ENCODE results near the gene SRPK1. TPM values are rescaled to one million over a fixed set of nuclear protein-coding genes. Genes with fewer than 3 reads are reported as not detected.

SRPK1 gene
- total and polyA plus RNA-seq, 2 of the 13 experiments (the other 11 are each of a cell fraction or from before 2014, with no cell fraction given) = 56.4 to 142 TPM

DNA sequence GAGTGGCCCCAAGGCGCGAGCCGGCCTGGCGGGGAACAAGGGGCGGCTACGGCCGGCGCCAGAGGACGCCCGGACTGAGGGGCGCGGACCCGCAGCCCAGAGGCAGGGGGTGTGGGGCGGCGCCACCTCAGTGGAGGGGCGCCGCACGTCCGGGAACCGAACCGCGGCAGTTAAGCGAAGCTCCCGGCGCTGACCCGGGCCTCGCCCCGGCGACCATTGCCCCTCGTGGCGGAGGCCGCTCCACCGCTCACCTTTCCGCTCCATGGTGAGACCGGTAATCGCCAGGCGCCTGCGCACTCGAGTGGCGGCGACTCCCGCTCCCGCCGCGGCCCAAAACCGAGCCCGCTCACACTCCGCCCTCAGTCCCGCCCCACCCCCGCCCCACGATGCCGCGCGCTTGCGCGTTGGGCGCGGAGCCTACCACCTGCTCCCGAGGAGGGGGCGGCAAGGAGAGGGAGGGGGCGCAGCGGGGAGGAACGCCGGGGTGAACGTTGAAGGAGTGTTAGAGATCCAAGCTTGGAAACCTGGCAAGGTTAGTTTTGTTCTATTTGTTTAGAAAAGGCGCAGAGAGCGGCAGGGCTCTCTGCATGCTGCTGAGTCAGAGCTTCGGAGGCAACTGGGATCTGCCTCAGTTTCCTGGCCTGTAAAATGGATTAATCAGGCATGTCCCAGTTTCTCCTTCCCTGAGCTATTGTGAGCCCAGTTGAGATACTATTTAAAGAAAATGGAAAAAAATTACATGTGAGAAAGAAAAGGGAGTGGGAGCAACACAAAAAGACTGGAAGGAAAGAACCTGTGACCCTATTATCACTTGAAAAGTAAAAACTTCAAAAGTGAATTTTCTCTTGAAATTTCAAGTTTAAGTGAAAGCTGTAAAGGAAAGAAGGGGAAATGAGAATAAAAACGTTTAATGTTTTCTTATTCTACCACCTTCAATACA lies at the start of gene SRPK1 (continued):
- TF ChIP-seq ISL2 (CRISPR knock-in tag; IDR thresholded peaks at IDR 0.05) (peak; percentile 80), ZZZ3 (CRISPR knock-in tag; IDR thresholded peaks at IDR 0.05; ENCODE audit: borderline replicate concordance) (peak; percentile 79; the same call in 1 of the 2 replicates), TAF1 (CRISPR knock-in tag; IDR thresholded peaks at IDR 0.05) (peak; percentile 98), FOXK1 (CRISPR knock-in tag; IDR thresholded peaks at IDR 0.05; ENCODE audit: borderline replicate concordance, low read depth) (0 out of 2 replicates have a peak, but pooled peaks have one; percentile 66), DNMT3B (CRISPR knock-in tag; conservative IDR thresholded peaks at IDR 0.05) (no peak; the same call in 1 of the 2 replicates), GZF1 (CRISPR knock-in tag; IDR thresholded peaks at IDR 0.05) (peak; percentile 80; the same call in 1 of the 2 replicates), MED8 (CRISPR knock-in tag; IDR thresholded peaks at IDR 0.05; ENCODE audit: insufficient replicate concordance) (peak; percentile 75), DBP (CRISPR knock-in tag; IDR thresholded peaks at IDR 0.05; ENCODE audit: not compliant biosample characterization) (peak; percentile 79), BRD4 (CRISPR knock-in tag; IDR thresholded peaks at IDR 0.05) (peak; percentile 83), HOXA5 (CRISPR knock-in tag; IDR thresholded peaks at IDR 0.05) (peak; percentile 96), NFKBIZ (CRISPR knock-in tag; IDR thresholded peaks at IDR 0.05) (peak; percentile 46; the same call in 1 of the 2 replicates), PBX3 (CRISPR knock-in tag; IDR thresholded peaks at IDR 0.05; ENCODE audit: borderline replicate concordance) (no peak; the same call in 1 of the 2 replicates), ZMAT5 (CRISPR knock-in tag; IDR thresholded peaks at IDR 0.05; ENCODE audit: borderline replicate concordance, low read depth) (no peak; the same call in 1 of the 2 replicates), RXRA (CRISPR knock-in tag; IDR thresholded peaks at IDR 0.05) (peak; percentile 79), ZNF704 (CRISPR knock-in tag; IDR thresholded peaks at IDR 0.05; ENCODE audit: borderline replicate concordance) (peak; percentile 95; the same call in 1 of the 2 replicates)
- TF ChIP-seq, protein P1, sequence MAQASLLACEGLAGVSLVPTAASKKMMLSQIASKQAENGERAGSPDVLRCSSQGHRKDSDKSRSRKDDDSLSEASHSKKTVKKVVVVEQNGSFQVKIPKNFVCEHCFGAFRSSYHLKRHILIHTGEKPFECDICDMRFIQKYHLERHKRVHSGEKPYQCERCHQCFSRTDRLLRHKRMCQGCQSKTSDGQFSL (CRISPR knock-in tag; IDR thresholded peaks at IDR 0.05) = peak; percentile 41; the same call in 1 of the 2 replicates

All from HepG2 (cell line).